Ovary (tissue), 3 donors: ENCODE data around the gene SNRK.

Source experiments
- POLR2A ChIP-seq: fragments of 450-650 bp; IDR thresholded peaks from one replicate; pipeline ENCODE4 v1.6.1; 2017; ENCODE audit warnings: antibody characterized with exemption, mild to moderate bottlenecking, moderate library complexity
- TF ChIP-seq, protein P1 (sequence below), 3 donors: fragments of 450-650 bp in 2 of 3; fragments of 200-600 bp in 1 of 3; IDR thresholded peaks; one replicate each; pipeline versions ENCODE4 v1.5.1 to v1.8.0; 2016 to 2022; ENCODE audit warnings: antibody characterized with exemption in 3 of 3, mild to moderate bottlenecking in 1 of 3
- donor health status: DM: no; HTN: no; CAD: no.

- TF ChIP-seq POLR2A: no peak
- TF ChIP-seq, protein P1, sequence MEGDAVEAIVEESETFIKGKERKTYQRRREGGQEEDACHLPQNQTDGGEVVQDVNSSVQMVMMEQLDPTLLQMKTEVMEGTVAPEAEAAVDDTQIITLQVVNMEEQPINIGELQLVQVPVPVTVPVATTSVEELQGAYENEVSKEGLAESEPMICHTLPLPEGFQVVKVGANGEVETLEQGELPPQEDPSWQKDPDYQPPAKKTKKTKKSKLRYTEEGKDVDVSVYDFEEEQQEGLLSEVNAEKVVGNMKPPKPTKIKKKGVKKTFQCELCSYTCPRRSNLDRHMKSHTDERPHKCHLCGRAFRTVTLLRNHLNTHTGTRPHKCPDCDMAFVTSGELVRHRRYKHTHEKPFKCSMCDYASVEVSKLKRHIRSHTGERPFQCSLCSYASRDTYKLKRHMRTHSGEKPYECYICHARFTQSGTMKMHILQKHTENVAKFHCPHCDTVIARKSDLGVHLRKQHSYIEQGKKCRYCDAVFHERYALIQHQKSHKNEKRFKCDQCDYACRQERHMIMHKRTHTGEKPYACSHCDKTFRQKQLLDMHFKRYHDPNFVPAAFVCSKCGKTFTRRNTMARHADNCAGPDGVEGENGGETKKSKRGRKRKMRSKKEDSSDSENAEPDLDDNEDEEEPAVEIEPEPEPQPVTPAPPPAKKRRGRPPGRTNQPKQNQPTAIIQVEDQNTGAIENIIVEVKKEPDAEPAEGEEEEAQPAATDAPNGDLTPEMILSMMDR (IDR thresholded peaks at IDR 0.05): no peak
Observed at GRCh38 chr3:43363621-43364266, 77.4 kb downstream of the SNRK start.
